K562 (cell line): ENCODE results near the gene WFDC1. TPM values are rescaled to one million over a fixed set of nuclear protein-coding genes. Genes with fewer than 3 reads are reported as not detected.

Experiments
- ATAC-seq: fragments of 200-7000 bp; cut with Tn5 transposase; 3 replicates; pipeline ENCODE4 v1.9.1; 2020; ENCODE audit warnings: moderate library complexity
- BruUV-seq: library from RNA; stranded (reverse); fragments of 400-500 nt; replicated peaks from 2 replicates; lab custom pipeline; 2021; lab: Mats Ljungman, UMichigan
- CTCF ChIA-PET: fragments of 300-600 bp; formaldehyde crosslinking; extraction: SDS; loops from one replicate; lab custom pipeline; 2021; ENCODE audit warnings: low intra/inter-chr PET ratio; lab: Yijun Ruan, JAX
- POLR2A ChIA-PET: fragments of 300-600, 350-650 bp; sonication (Branson Sonifier 250); formaldehyde crosslinking; extraction: SDS; loops from one replicate; lab custom pipeline; 2021; ENCODE audit warnings: antibody characterized with exemption, inconsistent platforms; lab: Yijun Ruan, JAX
- DNase-seq, 4 experiments: peaks; one replicate each; pipeline versions ENCODE4 v3.0.0 to v3.0.0-alpha.2; 2011 to 2018; ENCODE audit warnings: low spot score in 3 of 4, mixed read lengths in 3 of 4; ENCODE audit errors: extremely low read depth in 1 of 4
- FAIRE-seq: peaks from 2 replicates; lab custom pipeline; 2011; peaks lifted over from hg19 to GRCh38; lab: Jason Lieb, UNC
- H2AFZ ChIP-seq: 2 replicates; pipeline ENCODE4 v1.6.0; 2011; ENCODE audit warnings: low read depth, low read length, control low read depth, inconsistent platforms
- H3K27ac ChIP-seq: fragments of 200-600 bp; 3 replicates; pipeline ENCODE4 v1.8.0; 2011; ENCODE audit warnings: low read depth, mild to moderate bottlenecking, control low read depth, inconsistent platforms, low read length, moderate library complexity, mixed read lengths; ENCODE audit errors: extremely low read depth
- H3K27me3 ChIP-seq, 2 experiments: fragments of 300-600 bp in 1 of 2; 2 replicates in 1 of 2; 3 replicates in 1 of 2; pipeline versions ENCODE4 v1.6.0 to v1.8.0; 2011; ENCODE audit warnings: inconsistent platforms in 2 of 2, low read length in 2 of 2, mild to moderate bottlenecking in 1 of 2, mixed read lengths in 1 of 2, moderate library complexity in 1 of 2; ENCODE audit not compliant: control insufficient read depth in 2 of 2, insufficient read depth in 2 of 2
- H3K36me3 ChIP-seq: fragments of 300-600 bp; 3 replicates; pipeline ENCODE4 v1.8.0; 2011; ENCODE audit warnings: mild to moderate bottlenecking, low read length, inconsistent platforms; ENCODE audit not compliant: control insufficient read depth, insufficient read depth
- H3K4me1 ChIP-seq, 2 experiments: fragments of 200-600 bp in 1 of 2; replicated peaks in 1 of 2; 2 replicates in 1 of 2; 3 replicates in 1 of 2; pipeline versions ENCODE4 v1.5.1 to v1.8.0; 2011; ENCODE audit warnings: inconsistent platforms in 2 of 2, low read length in 2 of 2, mild to moderate bottlenecking in 1 of 2, mixed read lengths in 1 of 2, moderate library complexity in 1 of 2; ENCODE audit not compliant: control insufficient read depth in 2 of 2, insufficient read depth in 2 of 2
- H3K4me2 ChIP-seq: 2 replicates; pipeline ENCODE4 v1.6.1; 2011; ENCODE audit warnings: low read length, control low read depth, inconsistent platforms, mixed read lengths; ENCODE audit not compliant: insufficient read depth
- H3K4me3 ChIP-seq: fragments of 200-600 bp; sonication (generic), shearing (Covaris generic); 2 replicates; pipeline ENCODE4 v1.5.1; 2016; ENCODE audit warnings: control low read depth, inconsistent platforms
- H3K79me2 ChIP-seq: fragments of 200-600 bp; 3 replicates; pipeline ENCODE4 v1.8.0; 2011; ENCODE audit warnings: low read length, inconsistent platforms; ENCODE audit not compliant: control insufficient read depth, insufficient read depth
- H3K9ac ChIP-seq, 2 experiments: 2 replicates each; pipeline versions ENCODE4 v1.6.0 to v1.6.1; 2011; ENCODE audit warnings: low read depth in 2 of 2, low read length in 2 of 2, control low read depth in 1 of 2, inconsistent platforms in 1 of 2, mild to moderate bottlenecking in 1 of 2, mixed read lengths in 1 of 2; ENCODE audit not compliant: insufficient read depth in 1 of 2
- H3K9me1 ChIP-seq: one replicate; pipeline ENCODE4 v1.6.0; 2011; ENCODE audit warnings: inconsistent platforms, mild to moderate bottlenecking, low read length, moderate library complexity; ENCODE audit not compliant: control insufficient read depth, insufficient read depth
- H3K9me3 ChIP-seq: replicated peaks from 2 replicates; pipeline ENCODE4 v1.5.1; 2011; ENCODE audit warnings: low read depth, low read length, inconsistent platforms; ENCODE audit not compliant: control insufficient read depth, insufficient read depth
- H4K20me1 ChIP-seq: replicated peaks from 2 replicates; pipeline ENCODE4 v1.6.1; 2011; ENCODE audit warnings: low read length, inconsistent platforms, mixed read lengths; ENCODE audit not compliant: control insufficient read depth, insufficient read depth
- HINFP ChIP-seq: fragments of 450-650 bp; conservative IDR thresholded peaks from 2 replicates; pipeline ENCODE4 v1.6.1; 2016; ENCODE audit warnings: missing genetic modification characterization, low read depth, mild to moderate bottlenecking, control low read depth, missing compliant biosample characterization
- MECOM ChIP-seq: fragments of 250-450 bp; sonication (Bioruptor Pico); IDR thresholded peaks from 2 replicates; pipeline ENCODE4 v1.8.0; 2022; ENCODE audit warnings: inconsistent platforms
- NCOA1 ChIP-seq: fragments of 450-650 bp; IDR thresholded peaks from 2 replicates; pipeline ENCODE4 v1.6.1; 2016; ENCODE audit warnings: low read depth
- SMARCA4 ChIP-seq: fragments of 450-650 bp; IDR thresholded peaks from 2 replicates; pipeline ENCODE4 v1.6.1; 2016
- SNAPC5 ChIP-seq: fragments of 250-450 bp; sonication (Bioruptor Pico); IDR thresholded peaks from 2 replicates; pipeline ENCODE4 v1.8.0; 2021; ENCODE audit warnings: moderate library complexity, mild to moderate bottlenecking, inconsistent platforms
- ZFP1 ChIP-seq: fragments of 450-650 bp; formaldehyde crosslinking; IDR thresholded peaks from 2 replicates; pipeline ENCODE4 v1.4.0; 2020; ENCODE audit warnings: mild to moderate bottlenecking, mixed read lengths
- ZNF134 ChIP-seq: fragments of 250-450 bp; sonication (Bioruptor Pico); conservative IDR thresholded peaks from 2 replicates; pipeline ENCODE4 v1.4.0; 2020
- ZNF197 ChIP-seq: fragments of 200-800 bp; sonication (Bioruptor generic); IDR thresholded peaks from 2 replicates; pipeline ENCODE4 v1.6.1; 2016; ENCODE audit warnings: low read depth, missing genetic modification characterization, missing compliant biosample characterization
- ZNF324 ChIP-seq: fragments of 250-450 bp; sonication (Bioruptor Pico); IDR thresholded peaks from 2 replicates; pipeline ENCODE4 v1.4.0; 2020; ENCODE audit warnings: mild to moderate bottlenecking
- WGBS: fragments of 100-300 bp; shearing (Covaris generic); methylation state at CpG from one replicate; pipeline ENCODE4 v1.1.6; 2016; ENCODE audit warnings: low coverage, mixed read lengths; ENCODE audit not compliant: insufficient coverage; ENCODE audit errors: missing lambda C conversion rate; 5-methylcytosine and 5-hydroxymethylcytosine counted together
- in situ Hi-C: fragments of 300-500 bp; cut with MboI; formaldehyde crosslinking; loops from 4 replicates; pipeline ENCODE4 v1.15.0; 2018; ENCODE audit warnings: inconsistent platforms, mixed read lengths
- intact Hi-C: fragments of 100-400 bp; cut with micrococcal nuclease; formaldehyde crosslinking; loops from 2 replicates; pipeline ENCODE4 v1.14.2; 2022
- polyA plus RNA-seq, 8 experiments: library from polyadenylated mRNA; depleted of rRNA in 4 of 8; stranded (reverse) in 5 of 8; unstranded in 3 of 8; fragments of >200 nt; fragmentation: Nextera tagmentation in 2 of 8; fragmentation: Illumina TruSeq in 1 of 8; extraction: Ambion mirVana in 2 of 8; extraction: Trizol in 1 of 8; gene quantifications; 2 replicates each; pipeline versions ENCODE4 v1.2.1 to v1.2.3, GENCODE V29; 2011 to 2014; ENCODE audit warnings: inconsistent platforms in 1 of 8, missing spikeins in 1 of 8
- total RNA-seq, 7 experiments: library from RNA; depleted of rRNA in 6 of 7; stranded (reverse); fragments of >200 nt in 6 of 7; fragmentation: Illumina TruSeq in 2 of 7; extraction: Trizol in 2 of 7; gene quantifications; 2 replicates each; pipeline versions ENCODE4 v1.2.1 to v1.2.3, GENCODE V29; 2011 to 2021; ENCODE audit warnings: low replicate concordance in 1 of 7

Gene WFDC1
- total and polyA plus RNA-seq, 9 of the 15 experiments (the other 6 are each of a cell fraction or from before 2014, with no cell fraction given) = not detected

DNA sequence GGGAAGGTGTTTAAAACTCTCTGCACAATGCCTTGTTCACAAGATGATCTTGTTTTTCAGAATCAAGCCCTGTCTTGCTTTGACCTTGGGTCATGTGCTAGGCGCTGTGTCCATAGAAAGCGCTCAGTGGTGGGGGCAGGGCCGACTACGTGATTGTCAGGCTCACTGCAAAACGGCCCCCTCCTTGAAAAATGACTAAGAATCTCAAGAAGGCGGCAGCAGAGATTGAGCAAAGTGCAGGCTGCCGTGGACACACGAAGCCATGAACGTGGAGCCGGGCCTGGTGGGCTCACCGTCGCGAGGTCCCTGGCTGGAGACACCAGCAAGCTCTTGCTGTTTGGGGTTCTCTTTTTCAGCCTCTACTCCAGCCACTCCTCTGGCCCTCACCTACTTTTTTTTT, 83.9 kb downstream of the WFDC1 start:
- Histone ChIP-seq H3K79me2 (no peaks in the 10 kb centered on the region), H3K27me3 (peaks cover 46 to 69% of the 10 kb centered on the region in 2 experiments), H3K4me2 (no peak overlapping the region), H3K9me1 (no peaks in the 10 kb centered on the region), H3K4me3 (no peak overlapping the region), H3K9ac (no peak overlapping the region), H3K4me1 (no peaks in the 10 kb centered on the region), H2AFZ (no peak overlapping the region), H3K9me3 (no peaks in the 10 kb centered on the region), H3K36me3 (no peaks in the 10 kb centered on the region), H3K27ac (no peak overlapping the region), H4K20me1 (peaks cover 5% of the 10 kb centered on the region; the same call in 1 of the 2 replicates)
- under 1% methylated on average over 13 of the region's 13 CpGs for WGBS
- TF ChIP-seq ZNF324 (CRISPR knock-in tag) (no peak), SNAPC5 (no peak), MECOM (CRISPR knock-in tag) (no peak), HINFP (no peak), ZFP1 (no peak), ZNF197 (CRISPR knock-in tag) (no peak), ZNF134 (CRISPR knock-in tag) (no peak), SMARCA4 (no peak), NCOA1 (no peak)
- ChIA-PET POLR2A (no interaction called here), CTCF (no interaction called here)
- ATAC-seq (no peak), FAIRE-seq (no peak), DNase-seq (no peak)
- in situ Hi-C loops (no loop called here), intact Hi-C loops (no loop called here)
- BruUV-seq = no TSS peak
